Panc1 (cell line): ENCODE results near the gene ASPSCR1. TPM values are rescaled to one million over a fixed set of nuclear protein-coding genes. Genes with fewer than 3 reads are reported as not detected.

Experiments
- ATAC-seq: fragments of 200-7000 bp; cut with Tn5 transposase; 2 replicates; pipeline ENCODE4 v1.9.1; 2020; ENCODE audit warnings: mild to moderate bottlenecking, moderate library complexity
- BruUV-seq: library from RNA; stranded (reverse); fragments of 400-500 nt; replicated peaks from 2 replicates; lab custom pipeline; 2021; lab: Mats Ljungman, UMichigan
- CTCF ChIA-PET: fragments of 300-600 bp; sonication (Branson Sonifier 250); formaldehyde crosslinking; loops from one replicate; lab custom pipeline; 2022; ENCODE audit warnings: antibody characterized with exemption; lab: Charles Lee
- POLR2A ChIA-PET: fragments of 300-600 bp; sonication (Branson Sonifier 250); formaldehyde crosslinking; loops from one replicate; lab custom pipeline; 2022; ENCODE audit warnings: antibody characterized with exemption; lab: Charles Lee
- DNase-seq: peaks from one replicate; pipeline ENCODE4 v3.0.0-alpha.2; 2010; ENCODE audit warnings: low read depth, low spot score
- H3K27ac ChIP-seq: 2 replicates; pipeline ENCODE4 v1.5.1; 2011; ENCODE audit warnings: mild to moderate bottlenecking, low read length, inconsistent platforms
- H3K27me3 ChIP-seq: fragments of 200-500 bp; sonication (Bioruptor generic); 2 replicates; pipeline ENCODE4 v1.6.0; 2014; ENCODE audit warnings: low read length, inconsistent platforms; ENCODE audit not compliant: control insufficient read depth, insufficient read depth
- H3K36me3 ChIP-seq: fragments of 200-500 bp; sonication (Bioruptor generic); 2 replicates; pipeline ENCODE4 v1.5.1; 2014; ENCODE audit warnings: inconsistent platforms, mild to moderate bottlenecking, low read length, moderate library complexity; ENCODE audit not compliant: control insufficient read depth, insufficient read depth
- H3K4me1 ChIP-seq: 2 replicates; pipeline ENCODE4 v1.5.1; 2011; ENCODE audit warnings: inconsistent platforms, mild to moderate bottlenecking, low read length, moderate library complexity; ENCODE audit not compliant: control insufficient read depth, insufficient read depth
- H3K4me3 ChIP-seq, 2 experiments: 2 replicates each; pipeline ENCODE4 v1.5.1; 2011 to 2012; ENCODE audit warnings: low read depth in 2 of 2, low read length in 2 of 2, mild to moderate bottlenecking in 2 of 2, inconsistent platforms in 1 of 2, moderate library complexity in 1 of 2
- H3K9me3 ChIP-seq: fragments of 200-500 bp; sonication (Bioruptor generic); 2 replicates; pipeline ENCODE4 v1.5.1; 2014; ENCODE audit warnings: low read depth, mild to moderate bottlenecking, inconsistent platforms, low read length, moderate library complexity; ENCODE audit not compliant: control insufficient read depth, insufficient read depth
- POLR2AphosphoS5 ChIP-seq: IDR thresholded peaks from 2 replicates; pipeline ENCODE4 v1.6.1; 2012; ENCODE audit warnings: mild to moderate bottlenecking, low read depth, low read length, moderate library complexity
- SIN3A ChIP-seq: IDR thresholded peaks from 2 replicates; pipeline ENCODE4 v1.6.1; 2012; ENCODE audit warnings: low read depth, mild to moderate bottlenecking, low read length, moderate library complexity, borderline replicate concordance; ENCODE audit not compliant: insufficient read depth
- TCF7L2 ChIP-seq: IDR thresholded peaks from 2 replicates; pipeline ENCODE4 v1.6.1; 2011; ENCODE audit warnings: mild to moderate bottlenecking, low read depth, low read length, inconsistent platforms
- in situ Hi-C: cut with HindIII; loops from 2 replicates; pipeline ENCODE4 v1.10.0; 2016; ENCODE audit warnings: low sequenced_read_pairs, low pct_unique_long_range_greater_than_20kb
- intact Hi-C: fragments of 100-400 bp; cut with micrococcal nuclease; formaldehyde crosslinking; loops from one replicate; pipeline ENCODE4 v1.10.0; 2022; ENCODE audit not compliant: unreplicated experiment
- total RNA-seq: library from RNA; stranded (reverse); gene quantifications from one replicate; pipeline ENCODE4 v1.2.1, GENCODE V29; 2021; ENCODE audit not compliant: unreplicated experiment
- TF ChIP-seq, protein P1 (sequence below), 2 experiments: IDR thresholded peaks; 2 replicates each; pipeline ENCODE4 v1.6.1; 2011 to 2012; ENCODE audit warnings: low read depth in 2 of 2, control low read depth in 1 of 2, low read length in 1 of 2, mild to moderate bottlenecking in 1 of 2, moderate library complexity in 1 of 2; ENCODE audit not compliant: insufficient read depth in 1 of 2
- TF ChIP-seq, protein P2 (sequence below): fragments of 450-650 bp; IDR thresholded peaks from 2 replicates; pipeline ENCODE4 v1.5.1; 2017; ENCODE audit warnings: mild to moderate bottlenecking

ASPSCR1 gene
- total RNA-seq, 1 experiment from 2014 or later, result 64.7 TPM

DNA sequence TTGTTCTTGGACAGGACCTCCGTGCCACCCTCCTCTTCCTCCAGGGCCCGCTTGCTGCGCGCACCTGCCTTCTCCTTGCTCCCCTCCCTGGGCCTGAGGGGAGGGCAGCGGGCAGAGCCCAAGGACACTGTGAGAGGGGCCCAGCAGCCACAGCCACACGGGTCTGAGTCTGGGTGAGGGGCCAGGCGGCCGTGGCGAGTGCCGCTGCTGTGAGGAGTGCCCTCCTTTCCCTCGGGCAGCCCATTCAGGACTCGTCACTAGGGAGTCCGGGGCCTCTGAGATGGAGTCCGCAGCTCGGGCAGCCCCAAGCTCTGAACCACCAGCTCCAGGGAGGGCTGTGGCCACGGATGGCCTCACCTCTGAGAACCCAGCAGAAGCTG, 82.6 kb downstream of the ASPSCR1 start:
- H3K9me3 ChIP-seq, result no peaks in the 10 kb centered on the region
- TF ChIP-seq SIN3A (no peak), TCF7L2 (no peak)
- no TSS peak for BruUV-seq
- intact Hi-C loops, result no loop called here
- H3K27me3 ChIP-seq, result no peaks in the 10 kb centered on the region
- no peak overlapping the region for H3K27ac ChIP-seq
- DNase-seq (no peak), ATAC-seq (no peak)
- ChIA-PET CTCF (no interaction called here), POLR2A (no interaction called here)
- H3K36me3 ChIP-seq, result peaks cover 6% of the 10 kb centered on the region
- H3K4me1 ChIP-seq, result peaks cover 28% of the 10 kb centered on the region
- in situ Hi-C loops, result no loop called here
- no peak overlapping the region for H3K4me3 ChIP-seq

DNA sequence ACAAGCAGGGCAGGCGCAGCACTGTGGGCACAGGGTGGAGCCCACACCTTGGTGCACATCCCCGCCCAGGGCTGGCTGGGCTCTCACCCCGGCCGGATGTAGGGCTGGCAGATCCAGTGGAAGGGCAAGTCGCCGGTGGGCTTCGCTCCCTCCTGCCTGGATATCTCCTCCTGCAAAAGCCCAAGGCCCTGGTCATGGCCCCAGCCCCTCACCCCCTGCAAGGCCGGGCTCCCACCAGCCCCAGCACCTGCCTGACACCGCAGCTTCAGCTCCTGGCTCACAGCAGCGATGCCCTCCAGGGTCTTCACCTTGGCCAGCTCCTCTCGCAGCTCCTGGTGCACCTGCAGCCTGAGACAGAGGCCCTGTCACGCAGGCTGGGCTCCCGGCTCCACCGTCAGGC, 83.2 kb downstream of the ASPSCR1 start:
- DNase-seq (no peak), ATAC-seq (no peak)
- H3K4me1 ChIP-seq, result peaks cover 25% of the 10 kb centered on the region
- intact Hi-C loops (no loop called here), in situ Hi-C loops (no loop called here)
- ChIA-PET POLR2A (no interaction called here), CTCF (no interaction called here)
- no TSS peak for BruUV-seq
- TF ChIP-seq POLR2AphosphoS5 (no peak), TCF7L2 (no peak), SIN3A (no peak)
- TF ChIP-seq, protein P1, sequence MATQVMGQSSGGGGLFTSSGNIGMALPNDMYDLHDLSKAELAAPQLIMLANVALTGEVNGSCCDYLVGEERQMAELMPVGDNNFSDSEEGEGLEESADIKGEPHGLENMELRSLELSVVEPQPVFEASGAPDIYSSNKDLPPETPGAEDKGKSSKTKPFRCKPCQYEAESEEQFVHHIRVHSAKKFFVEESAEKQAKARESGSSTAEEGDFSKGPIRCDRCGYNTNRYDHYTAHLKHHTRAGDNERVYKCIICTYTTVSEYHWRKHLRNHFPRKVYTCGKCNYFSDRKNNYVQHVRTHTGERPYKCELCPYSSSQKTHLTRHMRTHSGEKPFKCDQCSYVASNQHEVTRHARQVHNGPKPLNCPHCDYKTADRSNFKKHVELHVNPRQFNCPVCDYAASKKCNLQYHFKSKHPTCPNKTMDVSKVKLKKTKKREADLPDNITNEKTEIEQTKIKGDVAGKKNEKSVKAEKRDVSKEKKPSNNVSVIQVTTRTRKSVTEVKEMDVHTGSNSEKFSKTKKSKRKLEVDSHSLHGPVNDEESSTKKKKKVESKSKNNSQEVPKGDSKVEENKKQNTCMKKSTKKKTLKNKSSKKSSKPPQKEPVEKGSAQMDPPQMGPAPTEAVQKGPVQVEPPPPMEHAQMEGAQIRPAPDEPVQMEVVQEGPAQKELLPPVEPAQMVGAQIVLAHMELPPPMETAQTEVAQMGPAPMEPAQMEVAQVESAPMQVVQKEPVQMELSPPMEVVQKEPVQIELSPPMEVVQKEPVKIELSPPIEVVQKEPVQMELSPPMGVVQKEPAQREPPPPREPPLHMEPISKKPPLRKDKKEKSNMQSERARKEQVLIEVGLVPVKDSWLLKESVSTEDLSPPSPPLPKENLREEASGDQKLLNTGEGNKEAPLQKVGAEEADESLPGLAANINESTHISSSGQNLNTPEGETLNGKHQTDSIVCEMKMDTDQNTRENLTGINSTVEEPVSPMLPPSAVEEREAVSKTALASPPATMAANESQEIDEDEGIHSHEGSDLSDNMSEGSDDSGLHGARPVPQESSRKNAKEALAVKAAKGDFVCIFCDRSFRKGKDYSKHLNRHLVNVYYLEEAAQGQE (IDR thresholded peaks at IDR 0.05; ENCODE audit: insufficient read depth in 1 of 2, low read depth in 2 of 2, low read length in 1 of 2), result no peak
- TF ChIP-seq, protein P2, sequence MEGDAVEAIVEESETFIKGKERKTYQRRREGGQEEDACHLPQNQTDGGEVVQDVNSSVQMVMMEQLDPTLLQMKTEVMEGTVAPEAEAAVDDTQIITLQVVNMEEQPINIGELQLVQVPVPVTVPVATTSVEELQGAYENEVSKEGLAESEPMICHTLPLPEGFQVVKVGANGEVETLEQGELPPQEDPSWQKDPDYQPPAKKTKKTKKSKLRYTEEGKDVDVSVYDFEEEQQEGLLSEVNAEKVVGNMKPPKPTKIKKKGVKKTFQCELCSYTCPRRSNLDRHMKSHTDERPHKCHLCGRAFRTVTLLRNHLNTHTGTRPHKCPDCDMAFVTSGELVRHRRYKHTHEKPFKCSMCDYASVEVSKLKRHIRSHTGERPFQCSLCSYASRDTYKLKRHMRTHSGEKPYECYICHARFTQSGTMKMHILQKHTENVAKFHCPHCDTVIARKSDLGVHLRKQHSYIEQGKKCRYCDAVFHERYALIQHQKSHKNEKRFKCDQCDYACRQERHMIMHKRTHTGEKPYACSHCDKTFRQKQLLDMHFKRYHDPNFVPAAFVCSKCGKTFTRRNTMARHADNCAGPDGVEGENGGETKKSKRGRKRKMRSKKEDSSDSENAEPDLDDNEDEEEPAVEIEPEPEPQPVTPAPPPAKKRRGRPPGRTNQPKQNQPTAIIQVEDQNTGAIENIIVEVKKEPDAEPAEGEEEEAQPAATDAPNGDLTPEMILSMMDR, result no peak
- H3K36me3 ChIP-seq, result peaks cover 3% of the 10 kb centered on the region; the same call in 1 of the 2 replicates
- no peaks in the 10 kb centered on the region for H3K9me3 ChIP-seq
- H3K27me3 ChIP-seq, result no peaks in the 10 kb centered on the region
- H3K4me3 ChIP-seq, result no peak overlapping the region
- H3K27ac ChIP-seq, result no peak overlapping the region

DNA sequence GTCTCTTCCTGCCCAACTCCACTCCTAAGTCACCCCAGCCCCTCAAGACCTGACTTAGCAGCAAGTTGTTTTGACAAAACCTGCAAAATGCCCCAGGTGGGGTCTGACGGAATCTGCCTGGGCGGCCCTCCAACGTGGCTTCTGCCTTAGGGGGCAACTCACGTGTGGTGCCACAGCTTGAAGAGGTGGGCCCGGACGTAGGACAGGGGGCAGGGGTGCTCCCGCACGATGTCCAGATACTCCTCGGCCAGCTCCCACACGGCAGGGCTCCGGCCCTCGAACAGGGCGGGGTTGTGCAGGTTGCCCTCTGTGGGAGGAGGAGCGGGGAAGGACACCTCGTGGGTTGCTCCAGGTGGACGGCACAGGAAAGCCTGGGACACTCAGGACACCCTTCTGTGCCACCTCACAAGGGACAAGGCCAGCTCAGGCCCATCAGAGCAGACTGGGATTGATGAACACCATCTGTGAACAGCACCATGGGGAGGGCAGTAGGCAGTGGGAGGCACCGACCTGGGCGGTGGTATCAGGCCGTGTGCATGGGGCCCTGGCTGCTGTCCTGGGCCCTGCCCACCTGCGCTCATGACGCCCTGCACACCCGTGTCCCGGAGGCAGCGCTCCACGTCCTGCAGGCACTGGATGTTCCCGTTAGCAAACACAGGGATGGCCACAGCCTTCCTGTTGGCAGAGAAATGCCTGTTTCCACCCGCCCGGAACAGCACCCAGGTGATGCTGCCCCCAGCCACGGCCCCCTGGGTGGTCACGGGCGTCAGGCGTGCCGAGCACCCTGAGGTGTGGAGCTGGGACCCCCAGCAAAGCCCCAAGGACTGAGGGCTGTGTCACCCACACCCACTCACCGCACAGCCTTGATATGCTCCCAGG, 83.9 kb downstream of the ASPSCR1 start:
- no peak for DNase-seq
- Histone ChIP-seq H3K9me3 (no peaks in the 10 kb centered on the region), H3K27ac (no peak overlapping the region), H3K4me3 (no peak overlapping the region), H3K27me3 (no peaks in the 10 kb centered on the region), H3K4me1 (peaks cover 28% of the 10 kb centered on the region), H3K36me3 (peaks cover 3% of the 10 kb centered on the region; the same call in 1 of the 2 replicates)
- TF ChIP-seq POLR2AphosphoS5, result no peak
- no peak for TF ChIP-seq SIN3A
- TF ChIP-seq, protein P1 (IDR thresholded peaks at IDR 0.05; ENCODE audit: insufficient read depth in 1 of 2, low read depth in 2 of 2, low read length in 1 of 2), result no peak
- no peak for TF ChIP-seq TCF7L2
- TF ChIP-seq, protein P2, result no peak
- no peak for ATAC-seq
- intact Hi-C loops, result no loop called here
- in situ Hi-C loops, result no loop called here
- ChIA-PET CTCF (no interaction called here), POLR2A (no interaction called here)
- BruUV-seq, result no TSS peak
